Adrenal gland (tissue), 12 donors: ENCODE results near the gene HBZ. TPM values are rescaled to one million over a fixed set of nuclear protein-coding genes. Genes with fewer than 3 reads are reported as not detected.

Experiments used
- DNase-seq, 7 donors: peaks; one replicate each; pipeline ENCODE4 v3.0.0-alpha.2; 2019 to 2020
- H3K27ac ChIP-seq, 5 donors: fragments of 200-600 bp; sonication (generic) in 4 of 5; 1 replicate in 3 of 5; 2 replicates in 2 of 5; pipeline versions ENCODE4 v1.5.1 to v1.8.0; 2016 to 2020; ENCODE audit warnings: mild to moderate bottlenecking in 1 of 5
- H3K27me3 ChIP-seq: fragments of 200-600 bp; 2 replicates; pipeline ENCODE4 v1.8.0; 2021
- H3K36me3 ChIP-seq, 2 donors: fragments of 200-600 bp; replicated peaks in 1 of 2; 1 replicate in 1 of 2; 2 replicates in 1 of 2; pipeline versions ENCODE4 v1.5.1 to v1.8.0; 2018 to 2022
- H3K4me1 ChIP-seq, 2 donors: fragments of 200-600 bp; replicated peaks in 1 of 2; 1 replicate in 1 of 2; 2 replicates in 1 of 2; pipeline versions ENCODE4 v1.5.1 to v1.8.0; 2018 to 2021
- H3K4me3 ChIP-seq, 4 donors: fragments of 200-600 bp; sonication (generic) in 3 of 4; one replicate each; pipeline ENCODE4 v1.5.1; 2016 to 2018
- H3K9me3 ChIP-seq, 3 donors: fragments of 200-600 bp; sonication (generic) in 1 of 3; replicated peaks in 1 of 3; 1 replicate in 2 of 3; 2 replicates in 1 of 3; pipeline versions ENCODE4 v1.5.1 to v1.8.0; 2016 to 2021
- POLR2A ChIP-seq, 2 donors: fragments of 450-650 bp; IDR thresholded peaks; one replicate each; pipeline ENCODE4 v1.6.1; 2017; ENCODE audit warnings: antibody characterized with exemption in 2 of 2, mild to moderate bottlenecking in 2 of 2, moderate library complexity in 1 of 2
- WGBS, 4 donors: extraction: QIAGEN DNeasy Blood & Tissue Kit in 2 of 4; methylation state at CpG; one replicate each; pipeline versions ENCODE4 v1.1.5 to v1.1.7; 2013 to 2017; 5-methylcytosine and 5-hydroxymethylcytosine counted together
- intact Hi-C, 2 donors: fragments of 100-400 bp; cut with DNase I; formaldehyde crosslinking; loops; one replicate each; pipeline versions ENCODE4 v1.14.1 to v1.15.0; 2022 to 2023
- polyA plus RNA-seq, 3 donors: library from polyadenylated mRNA; stranded (reverse); fragments of 200-250 nt in 2 of 3; fragments of 350-450 nt in 1 of 3; fragmentation: Illumina TruSeq in 1 of 3; extraction: RNeasy Lipid Tissue Mini Kit (QIAGEN cat#74804) in 1 of 3; gene quantifications; one replicate each; pipeline ENCODE4 v1.2.3, GENCODE V29; 2013 to 2014
- total RNA-seq, 9 donors: library from RNA; depleted of rRNA in 4 of 9; stranded (reverse); fragments of >200 nt in 4 of 9; fragments of 120-200 nt in 1 of 9; fragmentation: NEBNext Ultra II Directional in 1 of 9; extraction: Animal tissue kit (Norgen Biotek cat#: 25700) in 1 of 9; gene quantifications; one replicate each; pipeline versions ENCODE4 v1.1.0 to v1.2.4, GENCODE V29; 2013 to 2023
- TF ChIP-seq, protein P1 (sequence below), 6 experiments: fragments of 450-650 bp in 4 of 6; fragments of 200-600 bp in 2 of 6; sonication (generic) in 1 of 6; IDR thresholded peaks; 1 replicate in 5 of 6; 2 replicates in 1 of 6; pipeline versions ENCODE4 v1.5.1 to v1.8.0; 2016 to 2021; ENCODE audit warnings: antibody characterized with exemption in 6 of 6, mild to moderate bottlenecking in 2 of 6, moderate library complexity in 1 of 6
- donor health status: healthy with polysubstance abuse.
- donor health status: Bipolar disorder and iron deficiency.
- donor health status: DM: yes; HTN: yes; CAD: no.
- donor health status: DM: no; HTN: no; CAD: no.
- donor health status: DM: no; HTN: no; CAD: no.
- donor health status: DM: yes; HTN: yes; CAD: no.

HBZ gene
- total and polyA plus RNA-seq, 12 donors, result 0.61 to 1.3 (median 1.3) TPM; not detected in 9

DNA sequence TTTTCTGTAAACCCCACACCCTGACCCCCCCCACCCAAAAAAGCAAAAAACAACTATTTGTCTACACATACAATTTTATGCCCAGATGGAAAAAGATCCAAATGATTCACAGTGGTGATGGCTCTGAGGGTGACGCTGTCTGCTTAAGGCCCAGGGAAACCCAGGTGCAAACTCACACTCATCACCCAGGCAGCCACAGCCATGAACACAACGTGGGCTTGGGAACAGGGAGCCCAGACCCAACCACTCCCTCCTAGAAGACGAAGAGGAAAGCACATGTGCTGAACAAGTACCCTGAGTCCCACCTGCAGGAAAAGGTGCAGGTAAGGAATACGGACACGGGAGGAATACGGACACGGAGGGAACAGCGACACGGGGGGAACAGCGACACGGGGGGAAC lies 33.2 kb downstream of the HBZ start:
- 71 to 88% (median 76%) methylated on average over 4 to 11 of the region's 11 CpGs for WGBS, 4 donors
- no peak for DNase-seq
- Histone ChIP-seq H3K27ac (no peak overlapping the region), H3K9me3 (no peaks in the 10 kb centered on the region), H3K27me3 (peaks cover 5% of the 10 kb centered on the region), H3K4me1 (peaks cover 1 to 9% of the 10 kb centered on the region in 2 donors), H3K36me3 (peaks cover 0 to 36% of the 10 kb centered on the region in 2 donors), H3K4me3 (no peak overlapping the region)
- intact Hi-C loops, result loop anchor here in 1 of 2 donors (5.0 kb wide), 1 partner anchor 78 kb away; no protein-coding TSS in a partner anchor
- TF ChIP-seq POLR2A (IDR thresholded peaks at IDR 0.05), result no peak
- TF ChIP-seq, protein P1, sequence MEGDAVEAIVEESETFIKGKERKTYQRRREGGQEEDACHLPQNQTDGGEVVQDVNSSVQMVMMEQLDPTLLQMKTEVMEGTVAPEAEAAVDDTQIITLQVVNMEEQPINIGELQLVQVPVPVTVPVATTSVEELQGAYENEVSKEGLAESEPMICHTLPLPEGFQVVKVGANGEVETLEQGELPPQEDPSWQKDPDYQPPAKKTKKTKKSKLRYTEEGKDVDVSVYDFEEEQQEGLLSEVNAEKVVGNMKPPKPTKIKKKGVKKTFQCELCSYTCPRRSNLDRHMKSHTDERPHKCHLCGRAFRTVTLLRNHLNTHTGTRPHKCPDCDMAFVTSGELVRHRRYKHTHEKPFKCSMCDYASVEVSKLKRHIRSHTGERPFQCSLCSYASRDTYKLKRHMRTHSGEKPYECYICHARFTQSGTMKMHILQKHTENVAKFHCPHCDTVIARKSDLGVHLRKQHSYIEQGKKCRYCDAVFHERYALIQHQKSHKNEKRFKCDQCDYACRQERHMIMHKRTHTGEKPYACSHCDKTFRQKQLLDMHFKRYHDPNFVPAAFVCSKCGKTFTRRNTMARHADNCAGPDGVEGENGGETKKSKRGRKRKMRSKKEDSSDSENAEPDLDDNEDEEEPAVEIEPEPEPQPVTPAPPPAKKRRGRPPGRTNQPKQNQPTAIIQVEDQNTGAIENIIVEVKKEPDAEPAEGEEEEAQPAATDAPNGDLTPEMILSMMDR (IDR thresholded peaks at IDR 0.05), result no peak

DNA sequence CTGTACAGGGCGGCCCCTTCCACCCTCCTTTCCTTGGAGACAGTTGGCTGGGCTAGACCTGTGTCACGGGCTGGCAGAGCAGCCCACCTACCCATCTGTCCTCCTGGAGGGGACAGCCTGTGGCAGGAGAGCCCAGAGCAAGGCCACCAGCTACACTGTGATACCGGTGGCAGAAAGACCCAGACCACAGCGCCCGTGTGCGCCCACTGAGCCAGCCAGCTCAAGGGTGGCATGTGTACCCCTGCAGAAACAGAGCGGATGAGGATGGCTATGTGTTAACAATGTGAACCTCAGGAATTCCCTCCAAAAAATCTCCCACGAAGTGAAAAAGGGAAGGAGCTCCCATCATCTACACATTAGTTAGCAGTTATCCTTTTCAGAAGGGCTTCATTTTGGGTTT lies 34.9 kb downstream of the HBZ start:
- peaks cover 0 to 53% of the 10 kb centered on the region in 2 donors for H3K36me3 ChIP-seq
- TF ChIP-seq POLR2A (IDR thresholded peaks at IDR 0.05), result no peak
- TF ChIP-seq, protein P1 (IDR thresholded peaks at IDR 0.05), result no peak
- no peak overlapping the region for H3K4me3 ChIP-seq
- DNase-seq, result no peak
- no peaks in the 10 kb centered on the region for H3K4me1 ChIP-seq
- H3K9me3 ChIP-seq, result no peaks in the 10 kb centered on the region
- H3K27ac ChIP-seq, result no peak overlapping the region
- intact Hi-C loops, result loop anchor here in 1 of 2 donors (5.0 kb wide), 1 partner anchor 80 kb away; no protein-coding TSS in a partner anchor
- H3K27me3 ChIP-seq, result no peaks in the 10 kb centered on the region
- WGBS, 4 donors, result 91 to 98% (median 93%) methylated on average over 8 of the region's 8 CpGs

DNA sequence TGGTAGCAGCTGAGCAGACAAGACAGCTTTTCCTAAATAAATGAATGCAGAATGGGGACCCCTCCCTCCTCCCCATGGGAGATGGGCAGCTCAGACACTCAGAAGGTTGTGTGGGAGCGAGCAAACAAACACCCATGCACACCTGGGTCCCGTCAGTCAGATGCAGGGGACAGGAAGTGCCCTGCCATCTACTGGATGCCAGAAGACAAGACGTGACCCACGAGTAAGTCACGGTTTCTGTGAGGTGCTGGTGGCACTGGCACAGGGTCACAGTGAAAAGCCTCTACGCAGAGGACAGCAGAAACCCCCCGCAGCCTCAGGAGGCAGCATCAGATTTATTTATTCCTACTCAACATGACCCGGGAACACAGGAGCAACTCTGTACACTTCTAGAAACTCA lies 36.2 kb downstream of the HBZ start:
- intact Hi-C loops, result loop anchor here in 1 of 2 donors (5.0 kb wide), 1 partner anchor 81 kb away; no protein-coding TSS in a partner anchor
- no peak overlapping the region for H3K27ac ChIP-seq
- H3K9me3 ChIP-seq, result no peaks in the 10 kb centered on the region
- no peak for DNase-seq
- no peaks in the 10 kb centered on the region for H3K27me3 ChIP-seq
- H3K36me3 ChIP-seq, result peaks cover 0 to 66% of the 10 kb centered on the region in 2 donors
- H3K4me3 ChIP-seq, result no peak overlapping the region
- no peaks in the 10 kb centered on the region for H3K4me1 ChIP-seq
- WGBS, 4 donors, result 72 to 80% (median 78%) methylated on average over 8 of the region's 8 CpGs
- TF ChIP-seq, protein P1 (IDR thresholded peaks at IDR 0.05), result no peak
- no peak for TF ChIP-seq POLR2A (IDR thresholded peaks at IDR 0.05)

DNA sequence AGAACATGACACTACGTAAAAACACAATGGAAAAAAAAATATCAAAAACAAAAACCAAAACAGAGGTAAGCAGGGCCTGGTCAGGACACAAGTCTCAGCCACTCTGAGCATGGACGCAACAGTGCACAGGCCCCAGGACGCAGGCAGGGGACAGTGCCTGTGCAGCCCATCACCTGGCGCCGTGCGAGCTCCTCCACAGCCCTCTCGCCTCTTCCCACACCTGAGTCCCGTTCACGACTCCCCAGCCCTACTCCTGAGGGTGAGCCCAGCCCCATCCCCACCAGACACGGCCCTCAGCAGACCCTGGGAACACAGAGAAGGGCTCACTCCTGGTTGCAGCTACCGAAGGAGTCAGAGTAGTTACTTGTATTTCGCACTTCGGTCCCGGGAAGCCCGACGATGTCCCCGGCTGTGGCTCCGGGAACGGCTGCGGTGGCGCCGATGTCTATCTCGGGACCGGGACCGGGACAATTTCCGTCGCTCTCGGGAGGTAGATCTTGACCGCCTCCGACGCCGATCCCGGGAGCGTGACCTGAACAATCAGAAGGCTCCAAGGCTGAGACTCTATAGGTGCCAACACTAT lies 37.3 kb downstream of the HBZ start:
- intact Hi-C loops, result loop anchor here in 1 of 2 donors (5.0 kb wide), 1 partner anchor 82 kb away; no protein-coding TSS in a partner anchor
- Histone ChIP-seq H3K9me3 (no peaks in the 10 kb centered on the region), H3K4me1 (no peaks in the 10 kb centered on the region), H3K4me3 (no peak overlapping the region), H3K27ac (no peak overlapping the region), H3K36me3 (peaks cover 0 to 76% of the 10 kb centered on the region in 2 donors), H3K27me3 (no peaks in the 10 kb centered on the region)
- no peak for DNase-seq
- TF ChIP-seq, protein P1 (IDR thresholded peaks at IDR 0.05), result no peak
- TF ChIP-seq POLR2A (IDR thresholded peaks at IDR 0.05), result no peak
- 89 to 95% (median 94%) methylated on average over 33 to 34 of the region's 34 CpGs for WGBS, 4 donors
